Hematopoietic multipotent progenitor cell treated with erythropoietin and hydrocortisone succinate and interleukin-3 and kit ligand, for 15 days (in vitro differentiated cells): ENCODE measurements around the gene CPS1.

Source experiments
- DNase-seq: peaks from one replicate; pipeline ENCODE4 v3.0.0-alpha.2; 2015; ENCODE audit warnings: low spot score

The CPS1 gene

DNA sequence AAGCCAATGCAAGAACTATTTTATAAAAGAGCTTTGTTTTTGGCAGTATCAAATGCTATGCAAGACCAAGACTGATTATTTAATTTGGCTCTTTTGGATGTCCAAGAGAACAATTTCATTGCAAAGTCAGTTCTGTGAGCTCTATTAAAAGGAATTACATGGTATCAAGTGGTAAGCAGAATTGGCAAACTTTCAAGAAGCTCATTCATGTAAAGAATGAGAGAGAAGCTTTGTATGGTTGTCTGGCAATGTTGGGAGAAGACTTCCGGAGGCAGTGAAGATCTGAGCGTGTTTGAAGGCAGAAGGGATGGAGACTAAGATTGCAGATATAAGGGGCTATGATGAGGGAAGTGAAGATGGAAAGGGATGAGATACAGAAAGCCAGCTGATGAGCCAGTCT is 49.6 kb downstream of the CPS1 start:
- DNase-seq: no peak

DNA sequence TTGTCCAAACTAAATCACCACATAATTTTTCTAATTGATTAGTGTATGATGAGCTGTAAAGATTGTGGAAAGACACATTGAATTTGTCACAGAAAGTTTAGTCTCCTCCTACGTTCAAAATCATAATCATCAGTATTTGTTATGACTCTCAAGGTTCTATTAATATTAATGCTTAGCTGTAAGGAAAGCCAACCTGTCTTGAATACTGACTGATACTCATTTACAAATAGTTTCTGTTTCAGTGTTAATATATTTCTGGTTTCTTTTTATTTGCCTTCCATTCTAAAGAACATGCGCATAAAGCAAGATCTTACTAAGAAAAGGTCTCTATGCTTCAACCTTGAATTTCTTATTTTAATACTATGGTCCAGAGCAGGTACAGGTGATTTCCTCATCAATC is 55.1 kb downstream of the CPS1 start:
- DNase-seq: no peak

DNA sequence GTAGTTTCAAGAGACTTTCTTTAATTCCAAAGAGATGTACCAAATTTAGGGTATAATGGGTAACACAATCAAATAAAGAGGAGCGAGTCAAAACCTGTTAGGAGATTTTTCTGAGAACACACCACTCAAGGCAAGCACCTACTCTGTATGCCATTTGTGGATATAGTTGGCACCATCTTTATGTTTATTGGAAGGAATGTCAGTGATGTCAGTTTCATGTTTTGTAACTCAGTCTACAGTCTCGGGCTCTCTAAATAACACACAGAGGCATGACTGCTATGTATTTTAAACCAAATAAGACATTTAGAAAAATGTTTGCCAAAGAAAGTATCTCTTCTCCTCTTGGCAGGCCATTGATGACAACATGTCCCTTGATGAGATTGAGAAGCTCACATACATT is 59.7 kb downstream of the CPS1 start:
- DNase-seq: no peak

DNA sequence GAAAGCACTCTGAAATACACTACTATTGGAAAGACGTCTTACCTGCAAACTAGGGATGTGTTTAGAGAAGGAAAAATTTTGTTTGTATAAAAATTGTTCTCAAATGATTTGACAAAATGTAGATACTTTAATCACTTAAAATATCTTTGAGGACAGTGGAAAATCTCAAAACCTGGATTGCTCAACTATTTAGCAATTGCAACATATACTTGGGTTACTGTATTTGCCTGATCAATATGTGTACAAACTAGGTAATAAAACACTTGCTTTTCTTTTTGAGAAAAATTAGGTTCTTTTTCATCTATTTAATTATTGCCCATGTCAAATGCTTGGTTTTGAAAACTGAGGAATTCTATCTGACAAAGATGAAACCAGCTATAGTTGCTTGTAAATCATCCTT is 60.9 kb downstream of the CPS1 start:
- no peak for DNase-seq

DNA sequence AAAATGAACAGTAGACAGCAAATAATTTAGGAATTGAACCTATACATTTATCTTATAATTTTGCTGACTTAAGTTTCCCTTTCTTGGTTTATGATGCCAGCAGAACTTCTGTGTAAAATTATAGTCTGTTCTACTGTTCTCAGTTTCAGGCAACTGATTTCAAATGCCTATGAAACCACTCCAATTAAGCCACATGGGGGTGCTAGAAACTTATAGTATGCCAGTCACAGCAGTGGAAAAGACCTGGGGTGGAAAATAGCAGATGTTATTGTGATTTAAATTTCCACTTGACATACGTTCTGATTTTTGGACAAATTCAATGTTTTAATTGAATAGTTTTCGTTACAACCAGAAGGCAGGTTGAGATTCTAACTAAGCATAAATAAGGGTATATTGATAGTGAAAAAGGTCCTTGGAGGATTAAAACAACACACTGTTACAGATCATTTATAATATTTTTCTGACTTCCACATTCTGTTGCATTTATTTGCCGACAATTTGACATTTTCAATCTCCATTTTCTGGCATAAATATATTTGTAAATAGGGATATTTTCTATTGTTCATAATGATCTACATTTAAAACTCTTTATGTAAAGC is 61.4 kb downstream of the CPS1 start:
- no peak for DNase-seq

DNA sequence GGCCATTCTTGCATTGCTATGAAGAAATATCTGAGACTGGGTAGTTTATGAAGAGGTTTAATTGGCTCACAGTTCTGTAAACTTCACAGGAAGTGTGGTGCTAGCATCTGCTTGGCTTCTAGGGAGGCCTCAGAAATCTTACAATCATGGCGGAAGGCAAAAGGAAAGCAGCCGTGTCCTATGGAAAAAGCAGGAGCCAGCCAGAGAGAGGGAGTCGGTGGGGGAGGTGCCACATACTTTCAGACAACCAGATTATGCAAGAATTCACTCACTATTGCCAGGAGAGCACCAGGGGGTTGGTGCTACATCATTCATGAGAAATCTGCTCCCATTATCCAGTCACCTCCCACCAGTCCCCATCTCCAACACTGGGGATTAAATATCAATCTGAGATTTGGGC is 64.1 kb downstream of the CPS1 start:
- DNase-seq: no peak

DNA sequence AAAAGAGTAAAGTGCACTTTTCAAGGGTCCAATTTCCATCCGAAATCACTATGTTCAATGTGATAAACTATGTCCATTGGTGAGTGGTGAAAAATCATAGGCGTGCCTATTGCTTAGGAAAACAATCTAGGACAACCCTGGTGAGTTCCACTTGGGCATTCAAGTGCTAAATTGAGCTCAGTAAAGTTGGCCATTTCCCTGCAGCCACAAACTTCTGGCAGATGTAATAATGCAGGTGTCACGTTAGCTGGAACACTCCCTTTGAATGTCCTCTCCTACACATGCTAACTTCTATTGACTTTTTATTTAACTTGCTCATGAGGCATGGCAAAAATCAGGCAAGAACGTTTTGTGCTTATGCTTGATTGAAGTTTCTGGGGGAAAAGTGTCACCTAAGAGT is 67.1 kb downstream of the CPS1 start:
- DNase-seq: no peak

DNA sequence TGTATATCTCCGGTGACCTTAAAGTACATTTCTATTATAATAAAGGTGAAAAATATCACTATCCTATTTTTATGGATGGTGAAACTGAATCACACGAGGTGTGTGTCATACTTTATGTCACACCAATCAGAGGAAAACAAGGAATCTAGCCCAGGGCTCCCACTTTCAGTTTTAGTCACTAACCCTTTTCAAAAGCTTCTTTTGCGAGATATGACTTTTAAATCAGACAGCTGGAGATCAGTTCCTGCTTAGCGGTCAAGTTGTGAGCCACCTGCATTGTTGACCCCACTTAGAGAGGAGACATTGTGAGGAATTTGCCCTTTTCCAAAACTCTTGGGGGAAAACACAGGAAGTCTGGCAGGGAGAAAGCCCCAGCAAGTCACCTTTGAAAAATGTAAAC is 70.5 kb downstream of the CPS1 start:
- DNase-seq: no peak

DNA sequence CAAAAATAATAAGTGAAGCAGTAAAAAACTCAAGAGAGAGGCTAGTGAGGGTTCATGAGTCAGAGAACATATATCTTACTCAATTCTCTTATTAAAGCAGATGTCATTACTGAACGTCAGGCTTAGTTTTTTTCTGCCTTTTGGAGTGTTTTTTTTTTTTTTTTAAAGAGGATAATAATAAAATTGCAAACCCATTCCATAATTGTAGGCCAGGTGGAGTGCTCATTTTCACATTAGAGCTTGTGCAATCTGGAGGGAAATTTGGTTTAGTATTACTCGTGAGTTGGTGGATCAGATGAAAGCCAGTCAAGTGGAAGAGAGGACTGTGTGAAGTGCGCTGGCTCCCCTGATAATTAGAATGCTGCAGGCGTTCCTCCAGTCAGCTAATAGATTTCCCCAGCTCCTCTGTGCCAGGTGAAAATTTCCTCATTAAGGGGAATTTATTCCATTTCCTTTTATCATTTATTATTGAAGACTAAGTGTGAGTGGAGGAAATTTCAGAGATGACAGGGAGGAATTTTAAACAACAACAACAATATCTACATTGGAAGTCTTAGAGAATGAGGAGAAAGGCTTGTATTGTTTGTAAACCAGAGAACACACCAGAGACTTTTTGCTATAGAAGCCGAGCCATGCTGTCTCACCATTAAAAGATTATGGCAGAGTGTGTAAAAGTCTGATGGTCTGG is 74.6 kb downstream of the CPS1 start:
- no peak for DNase-seq

DNA sequence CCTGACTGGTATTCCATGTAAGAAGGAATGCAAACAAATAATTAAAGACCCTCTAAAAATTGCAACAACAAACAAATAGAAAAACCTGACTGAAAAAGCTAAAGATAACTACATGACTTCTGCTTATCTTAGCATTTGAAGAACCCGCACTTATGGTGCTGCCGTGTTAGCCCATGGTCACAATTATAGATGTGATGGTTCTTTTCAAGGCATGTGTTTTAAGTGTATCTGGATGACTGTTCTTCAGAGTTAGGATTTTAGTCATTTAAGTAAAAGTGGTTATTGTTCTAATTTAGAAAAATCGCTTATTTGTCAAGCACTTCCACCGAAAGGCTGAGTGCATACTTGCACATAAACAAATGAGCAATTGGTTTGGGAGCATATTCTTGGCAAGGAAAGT is 77.3 kb downstream of the CPS1 start:
- DNase-seq: no peak

DNA sequence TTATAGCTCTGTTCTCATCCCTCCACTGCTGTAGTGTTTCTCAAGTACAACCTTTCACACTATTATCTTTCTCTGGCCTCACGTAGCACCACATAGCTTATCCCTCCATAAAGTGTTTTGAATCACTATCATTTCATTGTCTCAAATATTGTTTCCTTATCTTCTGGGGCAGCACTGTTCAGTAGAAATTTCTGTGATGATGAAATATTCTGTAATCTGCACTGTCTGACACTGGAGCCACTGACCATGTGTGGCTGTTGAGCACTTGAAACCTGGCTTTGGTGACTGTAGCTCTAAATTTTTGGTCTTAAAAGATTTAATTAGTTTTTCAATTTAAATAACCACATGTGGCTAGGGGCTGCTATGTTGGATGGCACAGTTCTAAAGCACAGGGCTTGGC is 78.9 kb downstream of the CPS1 start:
- DNase-seq: no peak

DNA sequence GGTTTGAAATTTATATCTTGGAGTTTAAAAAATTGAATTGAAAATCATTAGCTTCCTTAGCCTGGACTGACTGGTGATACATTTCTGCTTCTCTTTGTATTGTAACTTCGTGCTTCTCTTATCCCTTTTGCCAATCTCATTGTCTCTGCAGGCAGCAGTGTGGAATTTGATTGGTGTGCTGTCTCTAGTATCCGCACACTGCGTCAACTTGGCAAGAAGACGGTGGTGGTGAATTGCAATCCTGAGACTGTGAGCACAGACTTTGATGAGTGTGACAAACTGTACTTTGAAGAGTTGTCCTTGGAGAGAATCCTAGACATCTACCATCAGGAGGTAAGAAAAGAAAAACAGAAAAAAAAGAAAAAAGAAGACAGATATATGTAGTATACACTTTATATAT is 85.9 kb downstream of the CPS1 start:
- DNase-seq: no peak

DNA sequence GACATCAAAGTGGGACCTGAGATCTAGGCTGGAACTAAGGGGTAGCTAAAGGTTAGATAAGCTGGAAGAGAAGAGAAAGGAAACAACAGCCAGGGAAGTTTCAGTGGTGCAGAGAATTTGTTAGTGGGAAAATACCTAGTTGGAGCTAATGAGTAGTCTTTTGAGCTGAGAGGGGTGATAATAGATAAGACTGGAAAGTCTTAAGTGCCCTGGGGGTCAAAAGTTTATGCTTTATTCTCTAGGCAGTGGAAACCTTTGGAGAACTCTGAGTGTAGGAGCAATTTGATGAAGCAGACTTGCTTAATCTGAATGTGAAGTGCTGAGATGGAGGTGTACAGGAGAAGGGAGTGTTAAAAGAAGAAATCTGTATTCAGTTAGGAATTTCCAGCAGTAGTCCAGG is 90.8 kb downstream of the CPS1 start:
- no peak for DNase-seq

DNA sequence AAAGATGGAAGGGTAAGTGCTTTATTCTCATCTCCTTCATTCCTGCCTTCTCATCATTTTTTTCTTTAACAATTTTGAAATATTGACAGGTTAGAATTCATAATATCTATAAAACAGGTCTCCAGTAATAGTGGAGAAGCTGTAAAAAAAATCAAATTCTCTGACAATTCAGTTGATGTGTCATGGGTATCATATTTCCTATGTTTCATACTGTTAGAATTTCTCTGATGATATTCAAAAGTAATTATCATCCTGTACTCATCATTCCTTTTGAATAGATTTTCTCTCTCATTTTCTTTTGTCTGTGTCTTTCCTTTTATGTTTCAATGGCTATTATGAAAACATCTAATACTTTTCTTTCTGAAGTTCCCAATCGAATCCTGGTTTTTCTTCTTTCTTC is 97.7 kb downstream of the CPS1 start:
- no peak for DNase-seq

DNA sequence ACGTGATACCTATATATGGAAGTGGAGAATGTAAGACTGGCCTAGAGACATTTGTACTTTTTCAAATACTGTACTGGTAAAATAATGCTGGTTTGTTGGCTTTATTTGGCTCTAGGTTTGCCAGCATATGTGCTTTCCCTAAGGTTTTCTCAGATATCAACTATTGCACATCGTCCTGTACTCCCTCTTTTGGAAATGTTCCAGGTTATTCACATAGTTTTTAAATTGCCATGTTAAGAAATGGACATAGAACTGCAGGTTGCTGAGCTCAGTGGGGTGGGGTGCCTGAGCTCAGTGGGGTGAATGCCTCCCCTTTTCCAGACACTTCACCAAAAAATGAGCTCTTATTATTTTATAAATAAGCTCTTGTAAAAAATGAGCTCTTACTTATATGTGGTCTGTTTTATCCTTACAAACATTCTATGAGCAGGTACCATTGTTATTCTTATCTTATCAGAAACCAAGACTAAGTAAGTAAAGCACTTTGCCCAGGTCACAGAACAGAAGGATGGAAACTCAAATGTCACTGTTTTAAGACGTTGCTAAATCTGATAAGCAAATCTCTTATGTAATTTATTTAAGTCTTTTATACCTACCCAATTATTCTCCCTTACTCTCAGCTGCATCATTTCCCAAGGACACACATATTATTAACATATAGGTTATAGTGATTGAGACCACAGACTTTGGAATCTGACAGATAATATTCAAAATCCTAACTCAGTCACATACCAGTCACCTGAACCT is 99.0 kb downstream of the CPS1 start:
- DNase-seq: no peak

DNA sequence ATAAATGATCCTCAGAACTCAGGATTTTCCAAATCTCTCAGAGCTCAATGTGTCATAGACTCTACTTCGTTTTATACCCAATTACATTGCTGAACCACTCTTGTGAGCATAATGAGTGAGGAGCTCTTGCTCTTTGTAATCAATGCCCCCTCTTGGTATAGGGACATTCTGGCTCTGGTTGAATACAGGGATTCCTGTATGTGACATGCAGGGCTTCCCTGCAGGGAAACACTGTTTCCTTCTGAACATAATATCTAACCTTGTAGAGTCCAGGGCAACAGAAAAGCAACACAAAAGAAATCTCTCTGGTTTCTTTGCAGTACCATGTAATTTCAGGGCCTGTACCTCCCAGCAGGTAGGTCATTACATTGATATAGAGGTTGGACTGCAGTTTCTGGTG is 101.5 kb downstream of the CPS1 start:
- DNase-seq: no peak

DNA sequence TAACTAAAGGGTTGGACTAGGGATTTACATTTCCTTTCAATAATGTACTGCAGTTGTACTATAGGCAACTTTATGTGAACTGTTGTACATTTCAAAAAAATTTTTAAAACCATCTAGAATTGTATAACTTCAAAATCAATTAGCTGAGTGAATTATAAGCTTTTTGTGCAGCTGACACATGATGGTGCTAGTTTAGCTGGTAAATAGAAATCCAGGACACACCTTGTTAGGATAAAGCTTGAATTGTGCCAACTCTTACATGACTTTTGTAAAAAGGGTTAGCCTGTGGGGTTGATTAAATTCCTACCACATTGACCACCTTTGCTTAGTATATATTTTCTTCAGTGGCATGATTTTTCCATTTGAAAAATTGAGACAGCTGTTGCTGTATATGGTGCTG is 104.4 kb downstream of the CPS1 start:
- no peak for DNase-seq

DNA sequence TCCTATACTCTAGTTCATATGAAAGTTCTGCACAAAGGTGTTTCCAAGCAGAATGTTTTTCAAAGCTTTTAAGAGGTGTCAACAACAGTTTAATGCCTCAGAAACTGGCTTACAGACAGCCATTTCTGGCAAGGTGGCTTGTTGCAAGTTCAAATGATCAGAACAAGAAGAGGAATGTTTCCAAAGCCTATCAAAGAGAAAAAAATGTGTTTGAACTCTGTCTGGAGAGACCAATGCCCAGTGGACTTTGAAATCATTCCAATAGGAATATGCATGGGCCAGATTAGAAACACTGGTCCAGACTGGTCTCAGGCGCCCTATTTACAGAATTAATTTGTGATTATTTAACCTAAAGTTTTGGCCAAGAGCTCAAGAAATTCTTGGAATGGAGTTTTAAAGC is 106.2 kb downstream of the CPS1 start:
- no peak for DNase-seq

DNA sequence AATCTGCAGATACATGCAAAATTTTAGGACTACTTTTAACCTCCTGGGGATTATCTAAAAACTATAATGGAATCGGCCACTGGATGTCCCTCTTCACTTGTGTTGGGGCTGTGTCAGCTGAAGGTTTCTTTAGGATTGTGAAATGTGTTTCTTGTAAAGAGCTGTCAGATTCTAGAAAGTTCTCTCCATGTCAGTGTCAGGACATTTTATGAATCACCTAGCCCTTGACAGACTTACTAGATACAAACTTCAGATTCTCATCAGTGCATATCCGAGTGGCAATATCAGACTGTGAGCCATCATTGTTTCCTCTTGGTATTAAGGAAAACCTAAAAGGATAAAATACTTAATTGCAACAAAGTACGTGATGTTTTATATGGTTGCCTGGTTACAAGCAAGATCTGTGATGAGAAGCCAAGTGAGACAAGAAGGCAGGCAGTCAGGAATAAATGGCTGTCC is 107.3 kb downstream of the CPS1 start:
- no peak for DNase-seq

DNA sequence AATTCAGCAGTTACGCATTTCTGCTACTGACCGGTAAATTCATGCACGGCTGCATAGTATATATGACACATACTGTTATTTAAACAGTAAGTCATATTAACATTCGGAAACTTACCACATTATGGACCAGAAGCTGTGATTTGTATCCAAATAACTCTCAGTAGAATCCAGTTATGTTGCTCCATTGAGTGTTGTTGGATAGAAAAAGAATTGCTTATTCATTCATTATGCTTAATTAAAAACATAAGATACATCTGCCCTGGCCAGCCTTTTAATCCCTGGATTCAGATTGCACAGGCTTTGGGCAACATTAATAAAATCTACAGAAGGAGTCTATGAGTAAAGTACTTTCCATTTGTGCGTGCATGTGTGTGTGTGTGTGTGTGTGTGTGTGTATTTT is 111.3 kb downstream of the CPS1 start:
- no peak for DNase-seq

DNA sequence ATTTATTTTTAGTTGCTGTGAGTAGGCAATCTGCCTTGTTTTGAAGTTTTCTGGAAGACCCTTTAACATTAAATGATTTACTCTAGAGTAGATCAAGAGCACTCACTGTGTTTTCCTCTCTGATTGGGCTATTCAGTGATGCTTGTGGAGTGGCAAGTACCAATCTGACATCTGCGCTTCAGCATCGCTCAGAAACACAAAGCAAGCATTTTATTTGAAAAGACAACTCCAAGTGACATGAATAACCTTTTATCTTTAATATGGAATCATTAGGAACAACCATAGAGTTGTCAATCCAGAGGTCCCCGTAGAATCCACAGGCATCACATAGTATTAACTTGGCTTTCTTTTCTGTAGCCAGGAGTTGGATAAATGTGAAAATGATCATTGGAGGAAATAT is 114.7 kb downstream of the CPS1 start:
- no peak for DNase-seq

DNA sequence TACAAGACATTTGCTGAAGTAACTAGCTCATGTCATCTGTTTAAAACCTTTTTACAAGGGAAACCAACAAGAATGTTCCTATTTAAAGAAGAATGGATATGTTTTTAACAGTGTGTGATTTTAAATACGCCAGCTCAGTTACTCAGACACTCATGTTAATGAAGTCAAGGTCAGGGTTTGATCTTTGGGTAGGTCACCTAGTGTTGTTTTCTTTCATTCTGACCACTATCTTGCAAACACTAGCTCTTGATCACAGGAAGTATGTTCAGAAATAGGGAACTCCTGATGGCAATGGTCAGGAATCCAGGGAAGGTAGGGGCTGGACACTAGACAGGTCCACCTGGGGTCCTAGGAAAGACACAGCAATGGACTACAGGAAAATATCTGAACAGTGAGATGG is 116.7 kb downstream of the CPS1 start:
- no peak for DNase-seq

DNA sequence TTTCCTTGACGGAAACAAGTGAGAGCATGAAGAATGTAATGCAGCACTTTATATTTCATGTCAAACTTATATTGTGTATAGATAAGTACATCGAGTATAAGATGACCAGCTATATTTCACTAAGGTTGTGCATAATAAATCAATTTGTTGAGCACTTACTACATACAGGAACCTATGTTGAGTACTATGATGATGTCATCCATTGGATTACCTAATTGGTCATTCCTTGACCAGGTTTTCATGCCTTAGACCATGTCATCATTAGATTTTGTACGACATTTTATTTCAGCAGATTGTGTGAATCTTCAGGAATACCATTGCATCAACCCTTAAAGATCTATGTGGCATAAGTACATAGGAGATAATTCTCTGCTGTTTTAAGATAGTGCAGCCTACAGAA is 119.7 kb downstream of the CPS1 start:
- no peak for DNase-seq

DNA sequence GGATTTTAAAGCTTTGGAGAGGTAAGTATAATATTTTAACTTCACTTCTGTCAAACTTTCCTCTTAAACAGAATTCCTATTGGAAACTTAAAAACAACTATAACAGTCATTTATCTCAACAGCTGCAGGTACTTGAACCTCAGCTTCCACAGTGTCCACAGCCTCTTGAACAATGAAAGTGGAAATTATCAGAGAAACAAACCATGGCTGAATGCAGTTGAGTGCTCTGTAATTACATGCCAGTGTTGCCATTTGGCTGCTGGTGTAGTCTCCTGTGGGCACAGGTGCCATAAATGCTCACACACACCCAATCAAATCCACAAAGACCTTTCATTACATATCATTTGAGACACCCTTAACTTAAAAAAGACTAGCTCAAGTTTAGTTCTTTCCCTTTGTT is 125.1 kb downstream of the CPS1 start:
- DNase-seq: no peak
